NCI-H146 treated with DMSO at 0.1 percent for 48 hours (cell line): Measurements from ENCODE around the gene TREML2.
"Not testable (repeated sequence)": the region's sequence is repeated elsewhere in the genome, so short reads cannot be mapped to it uniquely, and the experiment has no call there.

ENCODE experiments used
- DNase-seq: peaks from one replicate; lab custom pipeline; 2025; ENCODE audit not compliant: unreplicated experiment; lab: John Stamatoyannopoulos, UW

The TREML2 gene, protein sequence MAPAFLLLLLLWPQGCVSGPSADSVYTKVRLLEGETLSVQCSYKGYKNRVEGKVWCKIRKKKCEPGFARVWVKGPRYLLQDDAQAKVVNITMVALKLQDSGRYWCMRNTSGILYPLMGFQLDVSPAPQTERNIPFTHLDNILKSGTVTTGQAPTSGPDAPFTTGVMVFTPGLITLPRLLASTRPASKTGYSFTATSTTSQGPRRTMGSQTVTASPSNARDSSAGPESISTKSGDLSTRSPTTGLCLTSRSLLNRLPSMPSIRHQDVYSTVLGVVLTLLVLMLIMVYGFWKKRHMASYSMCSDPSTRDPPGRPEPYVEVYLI

DNA sequence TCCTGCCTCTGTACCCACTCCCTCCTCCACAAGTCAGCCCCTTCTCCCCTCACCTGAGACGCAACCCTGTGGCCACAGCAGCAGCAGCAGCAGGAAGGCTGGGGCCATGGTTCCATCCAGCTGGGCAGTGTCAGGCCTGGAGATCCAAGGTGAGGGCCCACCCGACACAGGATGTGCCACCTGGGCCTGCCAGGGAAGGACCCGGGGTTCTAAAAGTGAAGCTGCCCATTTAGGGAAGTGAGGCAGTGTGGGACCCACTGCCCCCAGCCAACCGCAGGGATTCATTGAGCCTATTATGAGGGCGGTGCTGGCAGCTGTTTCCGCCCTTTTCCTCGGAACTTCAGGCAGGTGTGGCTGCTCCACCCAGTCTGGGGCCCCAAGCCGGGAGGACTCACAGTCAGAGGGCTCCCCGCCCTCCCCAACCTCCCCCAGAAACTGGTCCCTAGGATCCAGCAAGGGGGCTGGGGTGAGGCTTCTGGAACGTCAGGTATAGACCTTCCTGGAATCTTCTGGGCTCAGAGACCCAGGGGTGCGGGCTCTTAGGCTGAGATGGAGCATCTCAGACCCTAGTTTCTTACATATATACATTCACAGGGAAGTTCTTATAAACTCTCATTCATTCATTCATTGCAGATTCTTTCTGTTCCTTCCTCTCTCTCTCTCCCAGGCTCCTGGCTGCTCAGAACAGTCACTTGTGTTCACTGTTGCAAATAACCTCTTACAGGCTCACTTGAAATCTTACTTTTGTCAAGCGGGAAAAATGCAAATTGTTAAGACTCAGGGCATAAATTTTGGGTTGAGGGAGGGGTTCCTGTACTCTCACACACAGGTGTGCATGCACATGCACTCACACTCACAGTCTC lies at the start of gene TREML2:
Gene TREML2 (minus strand): TSS at position 249 of the 863 bp plus-strand sequence. CDS start 141 bp downstream, at position 108.
- no peak for DNase-seq

DNA sequence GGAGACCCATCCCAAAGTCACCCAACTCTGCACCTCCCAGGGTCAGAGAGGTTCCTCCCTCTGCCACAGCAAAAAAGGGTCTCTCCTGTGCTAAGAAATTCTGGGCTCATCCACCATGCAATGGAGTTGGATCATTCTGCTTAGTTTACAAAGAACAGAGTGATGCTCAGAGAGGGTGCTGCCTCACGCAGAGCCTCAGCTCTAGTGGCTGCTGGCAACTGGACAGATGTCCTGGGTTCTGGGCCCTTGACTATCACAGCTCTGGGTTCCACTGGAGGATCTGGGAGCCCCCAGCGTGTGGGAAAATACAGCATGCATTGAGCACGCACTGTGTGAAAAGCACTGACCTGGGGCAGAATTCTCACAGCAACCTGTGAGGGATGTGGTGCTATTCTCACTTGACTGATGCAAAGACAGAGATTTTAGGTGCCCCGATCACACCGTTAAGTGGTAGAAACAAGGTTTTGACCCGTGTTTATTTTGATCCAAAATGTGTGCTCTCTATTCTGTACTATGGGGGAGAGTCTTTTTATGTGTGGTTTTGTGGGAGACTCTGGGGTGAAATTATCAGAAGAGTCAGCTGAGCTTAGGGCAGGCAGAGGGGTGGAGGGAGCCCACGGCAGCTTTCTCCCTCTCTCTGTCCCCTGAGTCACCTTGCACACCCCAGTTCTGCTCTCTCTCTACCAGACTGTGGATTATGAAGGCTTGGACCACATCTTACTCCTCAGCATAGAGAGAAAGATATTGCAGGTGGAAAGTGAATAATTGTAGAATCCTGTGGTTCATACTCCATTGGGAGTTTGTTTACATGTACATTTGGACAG lies 47.1 kb upstream of the TREML2 start:
- DNase-seq: no peak

DNA sequence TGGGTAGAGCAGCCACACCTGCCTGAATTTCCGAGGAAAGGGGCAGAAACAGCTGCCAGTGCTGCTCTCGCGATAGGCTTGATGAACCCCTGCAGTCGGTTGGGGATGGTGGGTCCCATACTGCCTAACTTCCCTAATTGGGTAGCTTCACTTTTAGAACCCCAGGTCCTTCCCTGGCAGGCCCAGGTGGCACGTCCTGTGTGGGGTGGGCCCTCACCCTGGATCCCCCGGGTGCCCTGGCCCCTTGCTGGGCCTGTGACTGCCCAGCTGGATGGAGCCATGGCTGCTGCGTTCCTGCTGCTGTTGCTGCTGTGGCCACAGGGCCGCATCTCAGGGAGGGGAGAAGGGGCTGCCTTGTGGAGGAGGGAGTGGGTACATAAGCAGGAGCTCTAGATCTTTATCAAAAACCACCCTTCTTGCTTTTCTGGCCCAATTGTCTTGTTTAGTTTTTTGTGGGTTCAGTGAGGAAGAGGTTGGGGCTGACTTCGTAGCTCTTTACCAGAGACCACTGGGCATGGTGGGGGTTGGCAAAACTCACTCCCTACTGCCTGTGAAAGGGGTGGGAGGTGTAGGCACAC lies 46.4 kb upstream of the TREML2 start:
- no peak for DNase-seq

DNA sequence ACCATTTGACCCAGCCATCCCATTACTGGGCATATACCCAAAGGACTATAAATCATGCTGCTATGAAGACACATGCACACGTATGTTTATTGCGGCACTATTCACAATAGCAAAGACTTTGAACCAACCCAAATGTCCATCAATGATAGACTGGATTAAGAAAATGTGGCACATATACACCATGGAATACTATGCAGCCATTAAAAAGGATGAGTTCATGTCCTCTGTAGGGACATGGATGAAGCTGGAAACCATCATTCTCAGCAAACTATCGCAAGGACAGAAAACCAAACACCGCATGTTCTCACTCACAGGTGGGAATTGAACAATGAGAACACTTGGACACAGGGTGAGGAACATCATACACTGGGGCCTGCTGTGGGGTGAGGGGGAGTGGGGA lies 45.6 kb upstream of the TREML2 start:
- not testable (repeated sequence) for DNase-seq

DNA sequence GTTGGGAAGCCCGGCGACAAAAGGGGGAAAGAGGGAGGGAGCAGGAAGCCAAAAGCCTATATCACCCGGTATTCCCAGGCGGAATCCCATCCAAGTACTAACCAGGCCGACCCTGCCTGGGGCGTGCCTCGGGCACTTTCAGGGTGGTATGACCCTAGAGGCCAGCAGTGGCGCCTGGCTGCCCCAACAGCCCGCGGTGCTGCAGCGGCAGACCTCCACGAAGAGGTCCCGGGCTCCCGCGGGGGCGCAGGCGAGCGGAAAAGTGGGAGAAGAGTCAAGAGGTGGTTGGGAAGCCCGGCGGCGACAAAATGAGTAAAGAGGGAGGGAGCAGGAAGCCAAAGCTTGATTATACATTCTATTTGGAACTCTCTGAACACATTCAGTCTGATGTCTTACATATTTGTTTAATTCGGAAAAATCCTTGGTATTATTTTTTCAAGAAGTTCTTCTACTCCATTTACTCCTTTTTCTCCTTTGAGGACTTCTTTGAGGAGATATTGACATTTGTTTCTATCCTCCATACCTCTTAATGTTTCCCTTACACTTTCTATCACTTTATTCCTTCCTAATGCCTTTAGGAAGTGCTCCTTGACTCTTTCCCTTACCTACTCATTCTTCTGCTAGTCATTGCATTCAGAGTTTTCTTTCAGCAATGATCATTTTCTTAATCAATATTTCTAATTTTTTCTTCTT lies 38.7 kb upstream of the TREML2 start:
- DNase-seq: no peak

DNA sequence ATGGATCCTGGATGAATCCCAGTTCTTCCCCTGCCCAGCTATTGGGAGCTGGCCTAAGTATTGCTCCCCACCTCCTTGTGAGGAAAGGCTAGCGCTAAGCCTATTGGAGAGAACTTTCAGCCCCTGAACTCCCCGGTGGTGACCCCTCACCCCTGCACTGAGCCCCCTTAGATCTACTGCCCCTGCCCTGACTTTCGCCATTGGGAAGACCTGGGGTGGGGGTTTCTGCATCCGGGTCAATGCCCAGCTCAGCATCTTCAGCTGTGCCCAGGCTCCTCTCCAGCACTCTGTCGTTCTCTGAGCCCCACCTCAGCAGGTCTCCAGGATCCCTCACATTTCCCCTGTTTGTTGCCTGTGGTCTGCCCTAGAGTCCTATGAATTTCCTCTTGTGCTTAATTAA lies 36.2 kb upstream of the TREML2 start:
- no peak for DNase-seq

DNA sequence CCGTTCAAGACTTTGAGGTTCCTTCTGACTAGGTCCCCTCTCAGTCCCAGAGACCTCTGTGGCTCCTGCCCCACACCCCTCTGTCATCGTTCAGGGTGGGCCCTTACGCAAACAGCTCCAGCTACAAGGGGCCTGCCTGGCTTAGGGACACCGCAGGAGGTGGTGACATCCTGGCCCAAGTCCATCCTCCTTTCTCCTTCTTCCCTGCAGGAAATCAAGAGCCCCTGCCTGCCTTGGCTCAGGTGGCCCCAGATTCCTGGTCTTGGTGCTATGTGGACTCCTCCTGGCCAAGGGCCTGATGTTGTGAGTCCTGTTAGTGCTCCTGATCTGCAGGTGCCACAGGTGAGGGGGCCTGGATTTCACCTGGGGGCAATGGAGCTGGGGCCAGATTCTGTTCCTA lies 35.3 kb upstream of the TREML2 start:
- DNase-seq: no peak

DNA sequence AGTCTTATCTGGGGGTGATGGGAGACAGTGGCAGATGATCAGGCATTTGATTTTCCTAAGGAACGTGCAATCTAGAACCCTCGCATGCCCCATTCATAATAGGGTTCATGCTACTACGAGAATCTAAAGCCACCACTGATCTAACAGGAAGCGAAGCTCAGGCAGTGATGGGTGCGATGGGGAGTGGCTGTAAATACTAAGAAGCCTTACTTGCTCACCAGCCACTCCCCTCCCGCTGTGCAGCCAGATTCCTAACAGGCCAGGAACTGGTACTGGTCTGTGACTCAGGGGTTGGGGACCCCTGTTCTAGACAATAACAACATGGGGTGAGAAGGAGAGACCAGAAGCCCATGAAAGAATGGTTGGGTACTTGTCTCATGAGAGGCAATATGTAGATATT lies 31.7 kb upstream of the TREML2 start:
- DNase-seq: no peak

DNA sequence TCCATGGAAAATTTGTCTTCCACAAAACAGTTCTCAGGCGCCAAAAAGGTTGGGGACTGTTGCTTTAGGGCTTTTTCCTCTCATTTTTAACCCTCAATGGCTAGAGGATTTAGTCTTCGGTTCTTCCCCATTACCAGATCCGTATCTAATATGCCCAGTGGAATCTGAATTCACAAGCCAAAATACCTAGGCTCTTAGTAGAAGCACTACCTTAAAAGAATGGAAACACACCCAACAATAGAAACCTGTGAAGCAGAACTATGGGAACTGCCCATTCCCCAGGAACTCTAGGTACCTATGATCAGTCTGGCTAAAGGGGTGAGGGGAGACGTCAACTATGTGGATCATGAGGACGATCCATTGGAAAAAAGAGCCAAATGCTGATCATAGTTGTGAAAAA lies 30.3 kb upstream of the TREML2 start:
- no peak for DNase-seq

DNA sequence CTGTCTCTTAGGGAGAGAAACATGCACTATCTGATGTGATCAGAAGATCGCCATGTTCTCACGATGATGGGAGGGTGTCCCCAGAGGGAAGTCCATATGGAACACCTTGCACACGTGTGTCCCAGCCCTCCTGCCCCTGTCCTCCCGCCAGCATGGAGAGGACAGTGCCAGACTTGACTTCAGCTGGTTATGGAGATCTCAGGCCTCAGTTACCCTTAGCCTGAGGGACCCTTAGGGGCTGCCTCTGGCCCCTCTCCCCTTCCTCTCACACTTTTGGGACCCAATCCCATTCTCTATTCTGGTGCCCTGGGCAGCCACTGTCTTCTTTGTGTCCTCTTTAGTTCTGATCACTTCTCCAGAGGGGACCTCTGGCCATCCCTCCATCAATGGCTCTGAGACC lies 28.8 kb upstream of the TREML2 start:
- DNase-seq: no peak

DNA sequence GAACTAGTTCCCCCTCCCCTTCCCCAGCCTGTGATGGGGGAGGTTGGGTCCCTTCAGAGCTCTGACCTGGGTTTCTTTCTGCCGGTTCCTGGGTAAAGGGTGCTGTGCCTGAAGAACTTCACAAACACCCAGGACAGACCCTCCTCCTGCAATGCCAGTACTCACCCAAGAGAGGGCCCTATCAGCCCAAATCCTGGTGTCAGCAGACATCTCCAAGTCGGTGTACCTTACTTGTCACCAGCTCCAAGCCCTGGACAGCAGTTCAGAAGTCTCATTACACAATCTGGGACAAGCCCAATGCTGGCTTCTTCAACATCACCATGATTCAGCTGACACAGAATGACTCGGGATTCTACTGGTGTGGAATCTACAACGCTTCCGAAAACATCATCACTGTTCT lies 27.7 kb upstream of the TREML2 start:
- DNase-seq: no peak

DNA sequence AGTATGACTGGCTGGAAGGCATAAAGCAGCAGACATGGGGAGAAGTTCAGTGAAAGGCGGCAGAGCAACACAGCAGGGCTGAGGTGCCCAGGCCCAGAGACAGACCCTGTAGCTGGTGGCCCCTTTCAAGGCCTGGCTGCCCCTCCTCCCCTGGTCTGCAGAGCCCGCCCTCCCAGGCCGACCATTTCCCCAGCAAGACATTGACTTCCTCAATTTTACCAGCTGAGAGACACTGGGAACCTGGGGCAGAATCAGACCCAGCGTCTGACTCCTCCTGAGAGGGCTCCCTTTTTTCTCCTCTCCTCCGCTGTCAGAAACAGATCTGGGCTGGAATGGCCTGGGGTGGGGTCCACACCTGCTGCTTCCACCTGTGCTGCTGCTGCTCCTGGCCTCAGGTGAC lies 27.1 kb upstream of the TREML2 start, which contains the start of gene TREML4:
Gene TREML4 (plus strand): TSS at position 254 of the 400 bp plus-strand sequence. CDS start 79 bp downstream, at position 333.
- no peak for DNase-seq

DNA sequence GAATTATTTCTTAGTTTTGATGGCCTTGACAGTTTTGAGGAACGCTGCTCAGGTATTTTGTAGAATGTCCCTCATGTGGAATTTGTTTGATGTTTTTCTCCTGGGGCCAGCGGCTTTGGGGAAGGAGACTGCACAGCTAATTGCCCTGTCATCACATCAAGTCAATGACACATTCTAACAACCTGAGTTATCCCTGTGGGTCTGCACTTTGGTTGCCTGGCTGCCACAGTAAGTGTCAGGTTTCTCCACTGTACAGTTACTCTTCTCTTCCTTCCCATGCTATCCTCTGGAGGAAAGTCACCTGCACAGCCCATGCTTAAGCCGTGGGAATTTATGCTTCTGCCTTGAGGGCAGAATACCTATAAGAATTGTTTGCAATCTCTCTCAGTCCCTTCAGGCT lies 25.8 kb upstream of the TREML2 start:
- peak; percentile 40 for DNase-seq

DNA sequence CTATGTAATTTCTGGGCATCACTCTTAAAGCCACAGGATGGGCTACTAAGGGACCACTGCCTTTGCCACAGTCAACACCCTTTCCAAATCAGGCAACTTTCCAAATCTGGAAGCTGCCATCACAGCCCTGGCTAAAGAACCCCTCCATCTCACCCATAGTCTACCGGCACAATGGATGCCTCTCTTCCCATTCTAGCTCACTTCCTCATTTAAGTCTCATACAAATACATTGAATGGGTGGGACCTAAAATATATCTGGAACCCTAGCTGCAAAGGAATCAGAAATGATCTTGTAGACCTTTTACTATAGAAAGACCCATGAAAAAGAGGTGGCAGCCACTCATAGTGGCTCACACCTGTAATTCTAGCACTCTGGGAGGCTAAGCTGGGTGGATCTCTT lies 23.9 kb upstream of the TREML2 start:
- DNase-seq: no peak

DNA sequence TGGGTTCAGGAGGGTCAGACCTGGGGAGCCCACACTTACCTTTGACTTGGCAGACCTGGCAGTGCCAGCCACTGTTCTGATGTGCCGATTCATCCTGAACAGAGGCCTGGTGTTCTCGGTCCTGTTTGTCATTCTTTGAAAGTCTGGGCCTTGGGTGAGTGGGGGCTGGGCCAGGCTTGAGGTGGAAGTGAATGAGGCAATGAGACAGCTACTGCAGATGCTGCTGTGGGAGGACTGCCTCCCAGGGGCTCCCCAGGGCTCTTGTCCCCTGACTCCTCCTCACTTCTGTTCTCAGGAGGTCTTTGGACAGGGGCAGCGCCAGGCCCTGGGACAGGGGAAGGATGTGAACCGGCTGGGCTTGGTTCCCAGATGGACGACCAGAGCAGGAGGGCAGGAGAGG lies 21.6 kb upstream of the TREML2 start:
- DNase-seq: no peak

DNA sequence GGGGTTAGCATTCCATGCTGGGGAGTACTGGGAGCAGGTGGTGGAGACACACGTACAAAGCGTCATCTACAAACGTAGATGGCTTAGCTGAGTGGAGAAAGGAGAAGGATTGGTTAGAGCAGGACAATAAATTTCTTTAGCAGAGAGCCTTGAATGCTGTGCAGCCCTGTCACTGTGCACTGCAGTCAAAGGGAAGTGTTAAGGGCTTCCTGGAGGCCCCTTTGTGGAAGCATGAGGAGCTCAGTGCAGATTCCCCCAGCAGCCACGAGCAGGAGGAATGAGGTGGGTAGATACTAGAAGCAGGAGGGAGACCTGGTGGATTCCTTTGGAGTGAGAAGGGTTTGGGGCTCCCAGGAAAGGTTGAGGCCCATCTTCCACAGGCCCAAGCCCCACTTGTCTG lies 21.1 kb upstream of the TREML2 start:
- no peak for DNase-seq

DNA sequence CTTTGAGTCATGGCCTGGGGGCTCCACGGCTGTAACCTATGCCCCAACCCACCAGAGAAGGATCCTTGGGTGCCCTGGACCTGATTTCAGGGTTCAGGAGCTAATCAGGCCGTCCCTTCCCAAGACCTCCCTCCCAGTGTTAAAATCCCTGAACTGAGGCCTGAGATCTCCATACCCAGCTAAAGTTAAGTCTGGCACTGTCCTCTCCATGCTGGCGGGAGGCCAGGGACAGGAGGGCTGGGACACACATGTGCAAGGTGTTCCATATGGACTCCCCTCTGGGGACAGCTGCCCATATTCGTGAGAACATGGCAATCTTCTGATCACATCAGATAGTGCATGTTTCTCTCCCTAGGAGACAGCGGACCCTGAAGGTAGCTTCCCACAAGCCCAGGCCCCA lies 15.7 kb upstream of the TREML2 start:
- no peak for DNase-seq

DNA sequence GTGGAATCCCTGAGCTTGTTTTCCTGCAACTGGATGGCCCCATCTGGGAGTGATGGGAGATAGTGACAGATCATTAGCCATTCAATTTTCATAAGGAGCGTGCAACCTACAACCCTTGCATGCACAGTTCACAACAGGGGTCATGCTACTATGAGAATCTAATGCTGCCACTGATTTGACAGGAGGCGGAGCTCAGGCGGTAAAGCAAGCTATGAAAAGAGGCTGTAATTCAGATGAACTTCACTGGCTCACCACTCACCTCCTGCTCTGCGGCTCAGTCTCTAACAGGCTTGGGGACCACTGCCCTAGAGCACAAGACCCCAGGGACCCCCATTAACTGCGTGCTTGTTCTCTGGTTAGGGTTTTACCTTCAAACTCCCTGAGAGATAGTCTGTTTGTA lies 14.8 kb upstream of the TREML2 start:
- no peak for DNase-seq

DNA sequence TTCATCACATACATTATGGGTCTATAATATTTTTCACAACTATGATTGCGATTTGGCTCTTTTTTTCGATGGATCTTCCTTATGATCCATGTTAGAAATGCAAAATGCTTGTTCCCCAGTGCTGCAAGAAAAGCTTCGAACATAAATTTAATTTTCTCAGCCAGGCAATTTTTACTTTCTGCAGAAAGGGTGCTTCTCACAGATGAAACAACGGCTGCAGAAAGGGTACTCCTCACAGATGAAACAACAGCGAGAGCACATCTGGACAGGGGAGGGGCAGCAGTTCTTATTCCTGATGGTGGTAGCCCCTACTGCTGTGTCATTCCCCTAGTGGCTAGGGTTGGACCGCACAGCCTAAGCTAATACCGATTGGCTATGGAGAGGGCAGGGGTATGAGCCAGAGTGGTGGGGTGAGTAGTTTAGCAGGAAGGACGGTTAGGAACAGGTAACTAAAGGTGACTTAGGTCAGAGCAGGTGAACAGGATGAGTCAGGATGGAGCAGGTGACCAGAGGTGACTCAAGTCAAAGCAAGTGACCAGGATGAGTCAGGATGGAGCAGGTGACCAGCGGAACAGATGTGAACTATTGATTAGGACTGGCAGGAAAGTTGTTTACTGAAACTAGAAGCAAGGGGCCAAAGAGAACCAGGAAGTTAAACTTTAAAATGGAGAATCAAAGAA lies 13.8 kb upstream of the TREML2 start:
- DNase-seq: no peak
